HEK293 (cell line): ENCODE measurements around the gene PTPRN2.

Experiments
- CTCF ChIA-PET: fragments of 350-600 bp; formaldehyde crosslinking; extraction: SDS; loops from one replicate; lab custom pipeline; 2021; ENCODE audit warnings: antibody characterized with exemption; lab: Yijun Ruan, JAX
- POLR2A ChIA-PET: fragments of 300-600 bp; formaldehyde crosslinking; extraction: SDS; loops from one replicate; lab custom pipeline; 2020; ENCODE audit warnings: antibody characterized with exemption, inconsistent platforms; lab: Yijun Ruan, JAX
- H3K27ac ChIP-seq: fragments of 200-500 bp; sonication (Bioruptor generic); 2 replicates; pipeline ENCODE4 v1.5.1; 2014; ENCODE audit warnings: low read depth, low read length, control low read depth, inconsistent platforms; ENCODE audit errors: extremely low read depth
- H3K36me3 ChIP-seq, 2 experiments: fragments of 200-500 bp in 1 of 2; sonication (Bioruptor generic) in 1 of 2; 1 replicate in 1 of 2; 2 replicates in 1 of 2; pipeline ENCODE4 v1.5.1; 2014 to 2017; ENCODE audit warnings: inconsistent platforms in 2 of 2, low read length in 2 of 2; ENCODE audit not compliant: control insufficient read depth in 2 of 2, insufficient read depth in 1 of 2
- H3K4me1 ChIP-seq: fragments of 200-500 bp; sonication (Bioruptor generic); 2 replicates; pipeline ENCODE4 v1.5.1; 2014; ENCODE audit warnings: mild to moderate bottlenecking, low read length, inconsistent platforms; ENCODE audit not compliant: control insufficient read depth, insufficient read depth
- H3K4me3 ChIP-seq: 2 replicates; pipeline ENCODE4 v1.5.1; 2011; ENCODE audit warnings: low read depth, mild to moderate bottlenecking, control low read depth, low read length, moderate library complexity
- H3K9me3 ChIP-seq: fragments of 200-500 bp; sonication (Bioruptor generic); 2 replicates; pipeline ENCODE4 v1.5.1; 2014; ENCODE audit warnings: low read depth, low read length, inconsistent platforms; ENCODE audit not compliant: control insufficient read depth, insufficient read depth
- BCL11B ChIP-seq: fragments of 450-650 bp; formaldehyde crosslinking; IDR thresholded peaks from 2 replicates; pipeline ENCODE4 v1.5.1; 2016; ENCODE audit warnings: low read depth, missing biosample characterization, missing genetic modification characterization
- EGR2 ChIP-seq: fragments of 450-650 bp; formaldehyde crosslinking; IDR thresholded peaks from 2 replicates; pipeline ENCODE4 v1.5.1; 2016; ENCODE audit warnings: low read depth, missing biosample characterization, missing genetic modification characterization
- KLF9 ChIP-seq: fragments of 450-650 bp; formaldehyde crosslinking; IDR thresholded peaks from 2 replicates; pipeline ENCODE4 v1.5.1; 2016; ENCODE audit warnings: missing biosample characterization, missing genetic modification characterization, low read depth
- ZNF133 ChIP-seq: fragments of 450-650 bp; formaldehyde crosslinking; IDR thresholded peaks from 2 replicates; pipeline ENCODE4 v1.5.1; 2016; ENCODE audit warnings: missing biosample characterization, missing genetic modification characterization
- ZNF248 ChIP-seq: fragments of 450-650 bp; formaldehyde crosslinking; IDR thresholded peaks from 2 replicates; pipeline ENCODE4 v1.5.1; 2017; ENCODE audit warnings: missing biosample characterization, missing genetic modification characterization
- ZNF544 ChIP-seq: fragments of 450-650 bp; formaldehyde crosslinking; IDR thresholded peaks from 2 replicates; pipeline ENCODE4 v1.5.0; 2017; ENCODE audit warnings: missing biosample characterization, missing genetic modification characterization
- ZNF623 ChIP-seq: fragments of 450-650 bp; formaldehyde crosslinking; IDR thresholded peaks from 2 replicates; pipeline ENCODE4 v1.5.1; 2016; ENCODE audit warnings: missing biosample characterization, missing genetic modification characterization
- ZNF629 ChIP-seq: fragments of 450-650 bp; formaldehyde crosslinking; IDR thresholded peaks from 2 replicates; pipeline ENCODE4 v1.5.1; 2017; ENCODE audit warnings: missing biosample characterization, missing genetic modification characterization
- ZNF670 ChIP-seq: fragments of 450-650 bp; formaldehyde crosslinking; IDR thresholded peaks from 2 replicates; pipeline ENCODE4 v1.5.1; 2016; ENCODE audit warnings: missing biosample characterization, missing genetic modification characterization, low read depth
- TF ChIP-seq, protein P1 (sequence below): fragments of 450-650 bp; formaldehyde crosslinking; IDR thresholded peaks from 2 replicates; pipeline ENCODE4 v1.5.1; 2016; ENCODE audit warnings: missing biosample characterization, missing genetic modification characterization
- TF ChIP-seq, protein P2 (sequence below): fragments of 450-650 bp; IDR thresholded peaks from 2 replicates; pipeline ENCODE4 v1.5.1; 2018; ENCODE audit warnings: missing biosample characterization, mild to moderate bottlenecking, missing genetic modification characterization
- TF ChIP-seq, protein P3 (sequence below): fragments of 450-650 bp; formaldehyde crosslinking; conservative IDR thresholded peaks from 2 replicates; pipeline ENCODE4 v1.5.1; 2016; ENCODE audit warnings: low read depth, missing biosample characterization, missing genetic modification characterization
- TF ChIP-seq, protein P4 (sequence below): fragments of 450-650 bp; formaldehyde crosslinking; IDR thresholded peaks from 2 replicates; pipeline ENCODE4 v1.5.1; 2016; ENCODE audit warnings: missing biosample characterization, missing genetic modification characterization
- TF ChIP-seq, protein P5 (sequence below): fragments of 450-650 bp; formaldehyde crosslinking; IDR thresholded peaks from 2 replicates; pipeline ENCODE4 v1.5.1; 2016; ENCODE audit warnings: missing biosample characterization, missing genetic modification characterization

Gene PTPRN2

DNA sequence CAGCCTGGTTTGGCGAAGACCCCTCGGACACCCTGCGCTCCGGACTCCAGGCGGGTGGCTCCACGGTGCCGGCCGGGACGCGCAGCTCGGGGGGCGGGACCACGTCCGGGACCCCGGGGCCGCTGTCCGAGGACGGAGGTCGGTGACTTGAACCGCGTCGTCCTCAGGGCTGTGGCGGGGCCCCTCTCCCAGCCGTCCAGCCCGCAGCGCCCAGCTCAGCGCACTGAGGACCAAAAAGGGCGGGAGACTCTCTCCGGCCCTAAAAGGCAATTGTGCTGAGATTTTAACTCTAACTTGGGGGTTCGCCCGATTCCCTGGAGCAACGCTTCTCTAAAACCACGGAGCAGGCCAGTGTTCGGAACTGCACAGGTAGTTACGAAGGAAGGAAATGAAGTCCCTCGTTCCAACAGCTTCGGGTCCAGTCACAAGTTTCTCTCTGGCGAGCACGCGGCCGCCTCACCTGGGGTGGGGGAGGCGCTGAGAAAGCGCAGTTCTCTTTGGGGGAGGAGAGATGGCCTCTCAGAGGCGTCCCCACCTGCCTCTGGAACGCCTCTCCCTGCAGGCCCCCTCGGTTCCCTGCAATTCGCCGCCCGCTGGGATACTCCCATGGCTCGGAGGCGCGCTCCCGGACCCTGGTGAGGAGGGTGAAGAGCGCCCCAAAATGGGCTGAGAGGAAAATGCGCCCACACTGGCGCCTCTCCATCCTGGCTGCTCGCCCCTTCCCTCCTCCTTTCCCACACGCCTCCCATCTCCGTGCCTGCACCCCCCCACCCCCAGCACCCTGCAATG is 898.2 kb downstream of the PTPRN2 start:
- POLR2A ChIA-PET, result no interaction called here
- Histone ChIP-seq H3K4me3 (no peak overlapping the region), H3K27ac (no peak overlapping the region), H3K9me3 (no peaks in the 10 kb centered on the region), H3K36me3 (no peaks in the 10 kb centered on the region), H3K4me1 (no peaks in the 10 kb centered on the region)
- TF ChIP-seq BCL11B (tag by site-specific recombination) (no peak), ZNF623 (tag by site-specific recombination) (no peak), ZNF670 (tag by site-specific recombination) (no peak), ZNF248 (tag by site-specific recombination) (no peak), ZNF544 (tag by site-specific recombination) (no peak), ZNF629 (no peak), KLF9 (tag by site-specific recombination) (no peak), EGR2 (tag by site-specific recombination) (no peak), ZNF133 (tag by site-specific recombination) (no peak)
- TF ChIP-seq, protein P1, sequence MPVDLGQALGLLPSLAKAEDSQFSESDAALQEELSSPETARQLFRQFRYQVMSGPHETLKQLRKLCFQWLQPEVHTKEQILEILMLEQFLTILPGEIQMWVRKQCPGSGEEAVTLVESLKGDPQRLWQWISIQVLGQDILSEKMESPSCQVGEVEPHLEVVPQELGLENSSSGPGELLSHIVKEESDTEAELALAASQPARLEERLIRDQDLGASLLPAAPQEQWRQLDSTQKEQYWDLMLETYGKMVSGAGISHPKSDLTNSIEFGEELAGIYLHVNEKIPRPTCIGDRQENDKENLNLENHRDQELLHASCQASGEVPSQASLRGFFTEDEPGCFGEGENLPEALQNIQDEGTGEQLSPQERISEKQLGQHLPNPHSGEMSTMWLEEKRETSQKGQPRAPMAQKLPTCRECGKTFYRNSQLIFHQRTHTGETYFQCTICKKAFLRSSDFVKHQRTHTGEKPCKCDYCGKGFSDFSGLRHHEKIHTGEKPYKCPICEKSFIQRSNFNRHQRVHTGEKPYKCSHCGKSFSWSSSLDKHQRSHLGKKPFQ (tag by site-specific recombination), result no peak
- TF ChIP-seq, protein P2, sequence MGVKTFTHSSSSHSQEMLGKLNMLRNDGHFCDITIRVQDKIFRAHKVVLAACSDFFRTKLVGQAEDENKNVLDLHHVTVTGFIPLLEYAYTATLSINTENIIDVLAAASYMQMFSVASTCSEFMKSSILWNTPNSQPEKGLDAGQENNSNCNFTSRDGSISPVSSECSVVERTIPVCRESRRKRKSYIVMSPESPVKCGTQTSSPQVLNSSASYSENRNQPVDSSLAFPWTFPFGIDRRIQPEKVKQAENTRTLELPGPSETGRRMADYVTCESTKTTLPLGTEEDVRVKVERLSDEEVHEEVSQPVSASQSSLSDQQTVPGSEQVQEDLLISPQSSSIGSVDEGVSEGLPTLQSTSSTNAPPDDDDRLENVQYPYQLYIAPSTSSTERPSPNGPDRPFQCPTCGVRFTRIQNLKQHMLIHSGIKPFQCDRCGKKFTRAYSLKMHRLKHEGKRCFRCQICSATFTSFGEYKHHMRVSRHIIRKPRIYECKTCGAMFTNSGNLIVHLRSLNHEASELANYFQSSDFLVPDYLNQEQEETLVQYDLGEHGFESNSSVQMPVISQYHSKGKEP, result no peak
- TF ChIP-seq, protein P3, sequence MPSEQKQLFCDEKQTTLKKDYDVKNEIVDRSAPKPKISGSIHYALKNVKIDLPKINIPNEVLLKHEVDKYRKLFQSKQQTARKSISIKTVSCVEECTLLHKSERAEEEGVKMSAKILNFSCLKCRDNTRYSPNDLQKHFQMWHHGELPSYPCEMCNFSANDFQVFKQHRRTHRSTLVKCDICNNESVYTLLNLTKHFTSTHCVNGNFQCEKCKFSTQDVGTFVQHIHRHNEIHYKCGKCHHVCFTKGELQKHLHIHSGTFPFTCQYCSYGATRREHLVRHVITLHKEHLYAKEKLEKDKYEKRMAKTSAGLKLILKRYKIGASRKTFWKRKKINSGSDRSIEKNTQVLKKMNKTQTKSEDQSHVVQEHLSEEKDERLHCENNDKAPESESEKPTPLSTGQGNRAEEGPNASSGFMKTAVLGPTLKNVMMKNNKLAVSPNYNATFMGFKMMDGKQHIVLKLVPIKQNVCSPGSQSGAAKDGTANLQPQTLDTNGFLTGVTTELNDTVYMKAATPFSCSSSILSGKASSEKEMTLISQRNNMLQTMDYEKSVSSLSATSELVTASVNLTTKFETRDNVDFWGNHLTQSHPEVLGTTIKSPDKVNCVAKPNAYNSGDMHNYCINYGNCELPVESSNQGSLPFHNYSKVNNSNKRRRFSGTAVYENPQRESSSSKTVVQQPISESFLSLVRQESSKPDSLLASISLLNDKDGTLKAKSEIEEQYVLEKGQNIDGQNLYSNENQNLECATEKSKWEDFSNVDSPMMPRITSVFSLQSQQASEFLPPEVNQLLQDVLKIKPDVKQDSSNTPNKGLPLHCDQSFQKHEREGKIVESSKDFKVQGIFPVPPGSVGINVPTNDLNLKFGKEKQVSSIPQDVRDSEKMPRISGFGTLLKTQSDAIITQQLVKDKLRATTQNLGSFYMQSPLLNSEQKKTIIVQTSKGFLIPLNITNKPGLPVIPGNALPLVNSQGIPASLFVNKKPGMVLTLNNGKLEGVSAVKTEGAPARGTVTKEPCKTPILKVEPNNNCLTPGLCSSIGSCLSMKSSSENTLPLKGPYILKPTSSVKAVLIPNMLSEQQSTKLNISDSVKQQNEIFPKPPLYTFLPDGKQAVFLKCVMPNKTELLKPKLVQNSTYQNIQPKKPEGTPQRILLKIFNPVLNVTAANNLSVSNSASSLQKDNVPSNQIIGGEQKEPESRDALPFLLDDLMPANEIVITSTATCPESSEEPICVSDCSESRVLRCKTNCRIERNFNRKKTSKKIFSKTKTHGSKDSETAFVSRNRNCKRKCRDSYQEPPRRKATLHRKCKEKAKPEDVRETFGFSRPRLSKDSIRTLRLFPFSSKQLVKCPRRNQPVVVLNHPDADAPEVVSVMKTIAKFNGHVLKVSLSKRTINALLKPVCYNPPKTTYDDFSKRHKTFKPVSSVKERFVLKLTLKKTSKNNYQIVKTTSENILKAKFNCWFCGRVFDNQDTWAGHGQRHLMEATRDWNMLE (tag by site-specific recombination), result no peak
- TF ChIP-seq, protein P4, sequence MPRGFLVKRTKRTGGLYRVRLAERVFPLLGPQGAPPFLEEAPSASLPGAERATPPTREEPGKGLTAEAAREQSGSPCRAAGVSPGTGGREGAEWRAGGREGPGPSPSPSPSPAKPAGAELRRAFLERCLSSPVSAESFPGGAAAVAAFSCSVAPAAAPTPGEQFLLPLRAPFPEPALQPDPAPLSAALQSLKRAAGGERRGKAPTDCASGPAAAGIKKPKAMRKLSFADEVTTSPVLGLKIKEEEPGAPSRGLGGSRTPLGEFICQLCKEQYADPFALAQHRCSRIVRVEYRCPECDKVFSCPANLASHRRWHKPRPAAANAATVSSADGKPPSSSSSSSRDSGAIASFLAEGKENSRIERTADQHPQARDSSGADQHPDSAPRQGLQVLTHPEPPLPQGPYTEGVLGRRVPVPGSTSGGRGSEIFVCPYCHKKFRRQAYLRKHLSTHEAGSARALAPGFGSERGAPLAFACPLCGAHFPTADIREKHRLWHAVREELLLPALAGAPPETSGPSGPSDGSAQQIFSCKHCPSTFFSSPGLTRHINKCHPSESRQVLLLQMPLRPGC (tag by site-specific recombination), result no peak
- TF ChIP-seq, protein P5, sequence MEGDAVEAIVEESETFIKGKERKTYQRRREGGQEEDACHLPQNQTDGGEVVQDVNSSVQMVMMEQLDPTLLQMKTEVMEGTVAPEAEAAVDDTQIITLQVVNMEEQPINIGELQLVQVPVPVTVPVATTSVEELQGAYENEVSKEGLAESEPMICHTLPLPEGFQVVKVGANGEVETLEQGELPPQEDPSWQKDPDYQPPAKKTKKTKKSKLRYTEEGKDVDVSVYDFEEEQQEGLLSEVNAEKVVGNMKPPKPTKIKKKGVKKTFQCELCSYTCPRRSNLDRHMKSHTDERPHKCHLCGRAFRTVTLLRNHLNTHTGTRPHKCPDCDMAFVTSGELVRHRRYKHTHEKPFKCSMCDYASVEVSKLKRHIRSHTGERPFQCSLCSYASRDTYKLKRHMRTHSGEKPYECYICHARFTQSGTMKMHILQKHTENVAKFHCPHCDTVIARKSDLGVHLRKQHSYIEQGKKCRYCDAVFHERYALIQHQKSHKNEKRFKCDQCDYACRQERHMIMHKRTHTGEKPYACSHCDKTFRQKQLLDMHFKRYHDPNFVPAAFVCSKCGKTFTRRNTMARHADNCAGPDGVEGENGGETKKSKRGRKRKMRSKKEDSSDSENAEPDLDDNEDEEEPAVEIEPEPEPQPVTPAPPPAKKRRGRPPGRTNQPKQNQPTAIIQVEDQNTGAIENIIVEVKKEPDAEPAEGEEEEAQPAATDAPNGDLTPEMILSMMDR (tag by site-specific recombination), result no peak
- CTCF ChIA-PET, result interaction anchor here (0.5 kb wide), 1 partner anchor 464 kb away, joined by 3 read pairs; no protein-coding TSS in a partner anchor
